PC-3 (cell line): ENCODE results near the gene RHOB. TPM values are rescaled to one million over a fixed set of nuclear protein-coding genes. Genes with fewer than 3 reads are reported as not detected.

Experiments used
- ATAC-seq: fragments of 200-7000 bp; cut with Tn5 transposase; 2 replicates; pipeline ENCODE4 v1.9.1; 2020; ENCODE audit warnings: mild to moderate bottlenecking, moderate library complexity
- BruUV-seq: library from RNA; stranded (reverse); fragments of 400-500 nt; replicated peaks from 2 replicates; lab custom pipeline; 2021; lab: Mats Ljungman, UMichigan
- CTCF ChIA-PET: fragments of 300-600 bp; sonication (Branson Sonifier 250); formaldehyde crosslinking; loops from one replicate; lab custom pipeline; 2022; ENCODE audit warnings: antibody characterized with exemption; lab: Charles Lee
- POLR2A ChIA-PET: fragments of 300-600 bp; sonication (Branson Sonifier 250); formaldehyde crosslinking; loops from one replicate; lab custom pipeline; 2022; ENCODE audit warnings: antibody characterized with exemption; ENCODE audit not compliant: unreplicated experiment; lab: Charles Lee
- DNase-seq: peaks from one replicate; pipeline ENCODE4 v3.0.0-alpha.2; 2015
- H2AFZ ChIP-seq: fragments of 300-600 bp; sonication (generic); 2 replicates; pipeline ENCODE4 v1.6.0; 2016; ENCODE audit warnings: antibody characterized with exemption, low read length
- H3F3A ChIP-seq: fragments of 300-600 bp; sonication (generic); one replicate; pipeline ENCODE4 v1.6.0; 2017; ENCODE audit warnings: antibody characterized with exemption, low read length, control low read depth, mild to moderate bottlenecking; ENCODE audit not compliant: unreplicated experiment
- H3K27ac ChIP-seq: fragments of 300-600 bp; sonication (generic); 2 replicates; pipeline ENCODE4 v1.5.1; 2016; ENCODE audit warnings: mild to moderate bottlenecking, low read length
- H3K27me3 ChIP-seq: fragments of 300-600 bp; sonication (generic); 2 replicates; pipeline ENCODE4 v1.6.1; 2016; ENCODE audit warnings: low read length, mixed read lengths
- H3K36me3 ChIP-seq: fragments of 300-600 bp; sonication (generic); 2 replicates; pipeline ENCODE4 v1.6.1; 2016; ENCODE audit warnings: low read depth, mixed run types, low read length, mixed read lengths
- H3K4me1 ChIP-seq: fragments of 300-600 bp; sonication (generic); 2 replicates; pipeline ENCODE4 v1.5.1; 2016; ENCODE audit warnings: low read length; ENCODE audit not compliant: insufficient read depth
- H3K4me2 ChIP-seq: fragments of 300-600 bp; sonication (generic); 2 replicates; pipeline ENCODE4 v1.6.0; 2016; ENCODE audit warnings: low read length
- H3K4me3 ChIP-seq: fragments of 300-600 bp; sonication (generic); 2 replicates; pipeline ENCODE4 v1.5.1; 2016; ENCODE audit warnings: mild to moderate bottlenecking, low read length, mixed read lengths
- H3K79me2 ChIP-seq: fragments of 300-600 bp; sonication (generic); 2 replicates; pipeline ENCODE4 v1.6.1; 2017; ENCODE audit warnings: low read length, mixed read lengths
- H3K9ac ChIP-seq: fragments of 300-600 bp; sonication (generic); 2 replicates; pipeline ENCODE4 v1.6.0; 2016; ENCODE audit warnings: mild to moderate bottlenecking, low read length
- H3K9me2 ChIP-seq: fragments of 300-600 bp; sonication (generic); replicated peaks from 2 replicates; pipeline ENCODE4 v1.6.1; 2016; ENCODE audit warnings: mixed run types, low read length, mixed read lengths
- H3K9me3 ChIP-seq: fragments of 300-600 bp; sonication (generic); 2 replicates; pipeline ENCODE4 v1.6.1; 2016; ENCODE audit warnings: low read length, mixed read lengths
- H4K20me1 ChIP-seq: fragments of 300-600 bp; sonication (generic); 2 replicates; pipeline ENCODE4 v1.6.1; 2016; ENCODE audit warnings: low read length, mixed read lengths
- CTCF ChIP-seq: fragments of 300-600 bp; sonication (generic); conservative IDR thresholded peaks from 2 replicates; pipeline ENCODE4 v1.5.1; 2017; ENCODE audit warnings: antibody characterized with exemption, low read depth, mild to moderate bottlenecking, low read length
- EZH2 ChIP-seq: fragments of 300-600 bp; sonication (generic); IDR thresholded peaks from one replicate; pipeline ENCODE4 v1.6.1; 2017; ENCODE audit warnings: antibody characterized with exemption, mild to moderate bottlenecking, low read length; ENCODE audit not compliant: unreplicated experiment
- EZH2phosphoT487 ChIP-seq: fragments of 300-600 bp; sonication (generic); IDR thresholded peaks from 2 replicates; pipeline ENCODE4 v1.6.1; 2018; ENCODE audit warnings: mild to moderate bottlenecking, antibody characterized with exemption, low read length, borderline replicate concordance
- intact Hi-C: fragments of 100-400 bp; cut with micrococcal nuclease; formaldehyde crosslinking; loops from 2 replicates; pipeline ENCODE4 v1.9.0; 2023
- total RNA-seq: library from RNA; depleted of rRNA; stranded (reverse); fragments of >200 nt; gene quantifications from 2 replicates; pipeline ENCODE4 v1.2.3, GENCODE V29; 2014

The RHOB gene
- total RNA-seq, 1 experiment from 2014 or later = 88.5 TPM

GRCh38 chr2:20410556-20411277 is 36.2 kb upstream of the RHOB start:
- Histone ChIP-seq H3K9me3 (peaks cover 19% of the 10 kb centered on the region), H2AFZ (no peak overlapping the region), H3K79me2 (no peaks in the 10 kb centered on the region), H3K4me2 (no peak overlapping the region), H3K27me3 (no peaks in the 10 kb centered on the region), H3K36me3 (no peaks in the 10 kb centered on the region; the same call in 1 of the 2 replicates), H4K20me1 (no peaks in the 10 kb centered on the region), H3K4me3 (no peak overlapping the region), H3K27ac (no peak overlapping the region), H3K9me2 (no peaks in the 10 kb centered on the region), H3K9ac (no peak overlapping the region), H3K4me1 (no peaks in the 10 kb centered on the region), H3F3A (no peaks in the 10 kb centered on the region)
- BruUV-seq = no TSS peak
- ChIA-PET POLR2A (interaction anchor here (0.8 kb wide), 1 partner anchor 36 kb away, joined by 3 read pairs; the partner anchor contains the start of gene RHOB), CTCF (interaction anchor here (0.6 to 2.0 kb wide), 9 partner anchors 9 to 225 kb away, joined by 3 to 18 read pairs (median 10); partner anchors contain the start of gene RHOB)
- no peak for ATAC-seq
- DNase-seq = no peak
- intact Hi-C loops = loop anchor here (1.0 to 2.0 kb wide), 3 partner anchors 28 to 225 kb away; no protein-coding TSS in a partner anchor
- TF ChIP-seq CTCF = no peak
- no peak for TF ChIP-seq EZH2
- TF ChIP-seq EZH2phosphoT487 = no peak

- TF ChIP-seq EZH2phosphoT487 (no peak), EZH2 (no peak), CTCF (peak; percentile 90)
- ChIA-PET CTCF (interaction anchor here (0.6 to 2.0 kb wide), 12 partner anchors 8 to 224 kb away, joined by 3 to 18 read pairs (median 6); partner anchors contain the start of gene RHOB), POLR2A (interaction anchor here (0.8 kb wide), 1 partner anchor 35 kb away, joined by 3 read pairs; the partner anchor contains the start of gene RHOB)
- no peak overlapping the region for H3K9ac ChIP-seq
- H2AFZ ChIP-seq = no peak overlapping the region
- DNase-seq (peak; percentile 89), ATAC-seq (peak; percentile 99)
- no peaks in the 10 kb centered on the region for H4K20me1 ChIP-seq
- no peak overlapping the region for H3K27ac ChIP-seq
- H3K4me1 ChIP-seq = no peaks in the 10 kb centered on the region
- no peaks in the 10 kb centered on the region for H3K27me3 ChIP-seq
- no peak overlapping the region for H3K4me3 ChIP-seq
- H3F3A ChIP-seq = no peaks in the 10 kb centered on the region
- H3K4me2 ChIP-seq = no peak overlapping the region
- H3K9me3 ChIP-seq = peaks cover 19% of the 10 kb centered on the region
- H3K36me3 ChIP-seq = no peaks in the 10 kb centered on the region; the same call in 1 of the 2 replicates
- BruUV-seq = no TSS peak
- intact Hi-C loops = loop anchor here (1.0 to 2.0 kb wide), 3 partner anchors 27 to 224 kb away; no protein-coding TSS in a partner anchor
- H3K9me2 ChIP-seq = no peaks in the 10 kb centered on the region
- no peaks in the 10 kb centered on the region for H3K79me2 ChIP-seq
Measured at GRCh38 chr2:20411361-20411894, 35.4 kb upstream of the RHOB start.
